DMS79 (cell line): ENCODE data around the gene SCN4B.

Experiments
- DNase-seq: peaks from one replicate; lab custom pipeline; 2025; lab: John Stamatoyannopoulos, UW

The SCN4B gene

GRCh38 chr11:118129471-118130172 lies 23.0 kb downstream of the SCN4B start:
- no peak for DNase-seq

DNA sequence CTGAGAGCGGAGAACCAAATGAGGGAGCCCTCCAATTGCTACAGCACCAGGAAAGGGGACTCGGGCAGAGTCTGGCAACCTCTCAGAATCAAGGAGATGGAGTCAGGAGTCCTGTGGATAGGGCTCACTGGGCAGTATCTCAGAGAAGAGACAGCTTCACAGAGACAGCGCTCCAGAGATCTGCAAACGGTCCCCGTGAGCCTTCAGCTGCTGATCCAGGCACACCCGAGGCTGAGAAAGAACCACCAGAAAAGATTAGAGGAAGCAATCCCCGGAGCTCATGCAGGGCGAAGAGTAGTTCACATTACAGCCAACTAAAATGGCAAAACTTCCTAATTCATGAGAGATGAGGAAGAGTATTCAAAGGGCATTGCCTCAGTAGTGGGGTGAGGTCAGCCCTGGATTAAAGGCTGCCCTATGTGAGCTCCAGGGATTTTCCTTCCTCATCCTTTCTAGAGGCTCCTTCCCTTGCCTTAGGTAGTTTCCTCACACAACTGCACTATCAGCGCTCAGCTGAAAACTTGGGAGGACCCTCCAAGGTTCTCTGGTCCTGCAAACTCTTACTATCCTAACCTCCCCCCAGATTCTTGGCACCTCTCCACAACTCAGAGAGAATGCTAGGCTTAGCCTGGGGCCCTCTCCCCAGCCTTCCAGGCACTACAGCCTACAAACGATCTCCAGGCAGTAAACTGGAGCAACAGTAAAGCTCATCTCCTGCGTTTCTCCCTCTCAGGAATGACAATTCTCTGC lies 23.7 kb downstream of the SCN4B start:
- no peak for DNase-seq

DNA sequence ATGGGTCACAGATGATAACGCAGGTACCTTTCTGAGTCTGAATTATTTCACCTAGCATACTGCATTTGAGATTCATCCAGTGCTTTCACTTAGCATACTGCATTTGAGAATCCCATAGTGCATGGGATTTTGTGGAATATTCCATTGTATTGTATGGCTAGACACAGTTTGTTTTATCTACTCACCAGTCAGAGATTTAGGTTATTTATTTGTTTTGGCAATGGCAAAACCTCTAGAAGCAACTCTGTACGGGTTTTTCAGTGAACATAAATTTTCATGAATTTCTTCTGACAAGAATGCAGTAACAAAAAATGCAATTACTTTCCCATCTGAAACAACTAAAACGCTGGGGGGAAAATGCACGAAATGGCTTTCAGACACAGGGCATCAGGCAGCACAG lies 24.3 kb downstream of the SCN4B start:
- no peak for DNase-seq

DNA sequence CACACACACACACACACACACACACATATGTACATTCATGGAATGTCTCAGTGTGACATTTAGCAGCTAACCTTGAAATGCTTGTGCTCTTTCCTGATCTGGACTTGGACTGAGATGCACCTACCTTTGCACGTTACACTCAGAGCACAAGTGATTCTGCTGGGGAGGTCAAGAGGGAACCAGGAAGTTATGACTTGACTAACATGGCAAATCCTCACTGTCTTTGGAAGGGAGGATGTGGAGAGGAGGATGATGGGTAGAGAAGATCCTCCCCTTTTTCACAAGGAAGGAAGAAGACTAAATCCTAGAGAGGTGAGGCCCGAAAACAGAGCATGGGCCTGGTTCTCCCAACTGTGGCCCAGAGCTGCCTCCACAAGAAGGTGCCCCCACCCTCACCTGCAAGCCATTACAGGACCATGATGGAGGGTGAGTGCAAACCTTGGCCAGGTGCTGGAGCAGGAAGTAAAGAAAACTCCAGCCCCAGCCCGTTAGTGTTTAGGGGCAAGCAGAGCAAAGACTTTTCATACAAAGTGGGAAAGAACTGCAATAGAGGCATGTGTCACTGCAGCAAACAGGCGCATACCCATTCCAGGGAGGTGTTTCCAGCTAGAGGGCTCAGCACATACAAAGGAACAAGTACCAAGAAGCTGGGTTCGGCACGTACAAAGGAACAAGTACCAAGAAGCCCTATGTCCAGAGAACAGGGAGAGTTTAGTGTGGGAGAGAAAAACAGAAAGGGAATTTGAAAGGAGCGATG lies 26.4 kb downstream of the SCN4B start:
- DNase-seq: no peak

GRCh38 chr11:118124929-118125535 lies 27.6 kb downstream of the SCN4B start:
- no peak for DNase-seq

DNA sequence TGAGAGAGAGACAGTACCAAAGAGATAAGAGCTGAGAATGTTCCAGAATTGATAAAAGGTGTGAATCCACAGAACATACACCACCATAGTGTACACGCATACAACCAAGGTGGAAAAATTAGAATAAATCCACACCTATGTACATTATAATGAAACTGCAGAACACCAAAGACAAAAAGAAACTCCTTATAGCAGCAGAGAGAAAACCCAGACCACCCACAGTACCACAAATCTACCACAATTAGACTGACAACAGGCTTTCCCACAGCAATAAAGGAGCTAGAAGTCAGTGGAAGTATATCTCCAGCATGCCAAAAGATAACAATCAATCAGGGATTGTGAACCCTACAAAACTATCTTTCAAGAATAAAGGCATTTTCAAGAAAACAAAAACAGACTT lies 31.8 kb downstream of the SCN4B start:
- no peak for DNase-seq

DNA sequence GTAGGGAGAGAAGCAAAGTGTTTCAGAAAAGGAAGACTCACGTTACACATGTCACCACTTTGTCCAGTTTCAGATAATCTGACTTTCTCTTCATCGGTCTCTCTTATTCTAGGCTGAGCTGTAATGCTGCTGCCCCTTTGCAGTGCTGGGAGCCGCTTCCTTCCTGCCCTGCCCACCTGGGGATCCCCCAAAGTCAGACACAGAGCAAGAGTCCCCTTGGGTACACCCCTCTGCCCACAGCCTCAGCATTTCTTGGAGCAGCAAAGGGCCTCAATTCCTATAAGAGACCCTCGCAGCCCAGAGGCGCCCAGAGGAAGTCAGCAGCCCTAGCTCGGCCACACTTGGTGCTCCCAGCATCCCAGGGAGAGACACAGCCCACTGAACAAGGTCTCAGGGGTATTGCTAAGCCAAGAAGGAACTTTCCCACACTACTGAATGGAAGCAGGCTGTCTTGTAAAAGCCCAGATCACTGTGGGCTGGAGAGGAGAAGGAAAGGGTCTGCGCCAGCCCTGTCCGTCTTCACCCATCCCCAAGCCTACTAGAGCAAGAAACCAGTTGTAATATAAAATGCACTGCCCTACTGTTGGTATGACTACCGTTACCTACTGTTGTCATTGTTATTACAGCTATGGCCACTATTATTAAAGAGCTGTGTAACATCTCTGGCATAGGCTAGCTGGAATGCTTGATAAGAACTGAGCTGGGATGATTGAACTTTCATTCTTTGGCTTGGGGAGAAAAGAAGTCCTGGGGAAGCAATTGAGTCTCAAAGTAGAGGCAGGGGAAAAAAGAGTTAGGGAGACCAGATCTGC lies 34.6 kb downstream of the SCN4B start:
- DNase-seq: no peak

DNA sequence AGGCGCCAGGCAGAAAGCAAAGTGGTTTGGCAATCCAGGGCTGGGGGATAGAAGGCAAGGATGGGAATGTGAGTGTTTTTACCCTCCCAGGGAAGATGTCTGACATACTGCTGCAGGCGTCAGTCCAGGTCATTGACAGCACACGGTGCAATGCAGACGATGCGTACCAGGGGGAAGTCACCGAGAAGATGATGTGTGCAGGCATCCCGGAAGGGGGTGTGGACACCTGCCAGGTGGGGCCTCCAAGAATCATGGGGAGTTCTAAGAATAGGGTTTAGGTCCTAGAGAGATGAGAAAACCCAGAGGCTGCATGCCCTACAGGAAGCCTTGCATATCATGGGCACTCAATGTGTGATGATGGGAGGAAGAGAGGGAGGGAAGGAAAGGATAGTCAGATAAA lies 37.6 kb downstream of the SCN4B start:
- no peak for DNase-seq

- no peak for DNase-seq
Observed at GRCh38 chr11:118114266-118114665, 38.4 kb downstream of the SCN4B start.

- DNase-seq: no peak
Observed at GRCh38 chr11:118112711-118113430, 39.8 kb downstream of the SCN4B start.

DNA sequence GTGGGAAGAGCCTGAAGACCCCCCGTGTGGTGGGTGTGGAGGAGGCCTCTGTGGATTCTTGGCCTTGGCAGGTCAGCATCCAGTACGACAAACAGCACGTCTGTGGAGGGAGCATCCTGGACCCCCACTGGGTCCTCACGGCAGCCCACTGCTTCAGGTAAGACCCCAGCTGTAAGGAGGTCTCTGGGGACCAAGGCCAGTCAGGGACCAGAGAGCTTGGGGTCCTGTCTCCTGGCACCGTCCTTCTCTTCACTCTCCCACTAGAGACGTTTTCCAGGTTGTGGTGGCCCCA lies 40.9 kb downstream of the SCN4B start:
- no peak for DNase-seq

DNA sequence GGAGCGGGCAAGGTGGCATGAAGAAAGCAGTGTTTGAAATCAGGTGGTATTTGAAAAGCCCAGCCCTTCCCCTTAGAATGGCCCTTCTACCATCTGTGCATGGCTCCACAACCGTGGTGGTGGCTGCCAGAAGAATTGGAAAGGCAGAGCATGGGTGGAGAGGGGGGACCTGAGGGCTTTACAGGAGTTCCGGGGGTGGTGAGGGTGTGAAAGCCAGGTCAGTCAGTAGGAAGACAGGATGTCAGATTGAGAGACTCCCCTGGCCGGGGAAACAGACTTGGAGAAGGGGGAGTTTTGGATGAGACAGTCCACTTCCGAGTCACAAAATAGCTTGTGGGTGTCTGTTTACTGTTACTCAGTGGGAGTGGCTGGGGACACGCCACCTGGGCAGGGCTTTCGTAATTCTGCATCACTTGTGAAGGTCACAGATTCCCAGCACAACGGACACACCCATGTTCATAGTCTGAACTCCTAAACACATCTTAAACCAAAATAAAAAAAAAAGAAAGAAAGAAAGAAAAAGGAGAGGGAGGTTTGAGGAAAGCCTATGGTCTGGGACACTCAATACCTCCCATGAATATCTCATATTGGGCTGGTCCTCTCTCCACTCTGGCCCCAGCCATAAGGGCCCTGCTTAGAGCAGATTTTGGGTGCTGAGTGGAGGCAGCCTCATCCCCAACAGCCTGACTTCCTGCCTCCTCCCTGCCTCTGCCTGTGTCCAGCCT lies 41.4 kb downstream of the SCN4B start:
- DNase-seq: no peak

DNA sequence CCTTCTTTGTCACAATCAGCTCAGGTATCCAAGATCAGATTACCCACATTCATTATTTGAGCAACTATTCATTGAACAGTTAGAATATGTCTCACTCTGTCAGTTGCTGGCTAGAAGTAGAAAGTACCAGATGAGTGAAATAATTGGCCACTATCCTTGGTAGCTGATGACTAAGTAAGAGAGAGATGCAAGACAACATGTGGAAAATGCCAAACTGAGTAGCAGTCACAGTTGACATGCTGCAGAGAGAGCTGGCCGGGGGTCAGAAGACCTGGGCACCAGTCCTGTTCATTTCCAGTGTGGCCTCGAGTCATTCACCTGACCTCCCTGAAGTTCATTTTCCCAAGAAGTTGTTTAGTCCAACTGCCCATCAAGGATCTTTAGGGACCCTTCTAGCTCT lies 43.4 kb downstream of the SCN4B start:
- no peak for DNase-seq

DNA sequence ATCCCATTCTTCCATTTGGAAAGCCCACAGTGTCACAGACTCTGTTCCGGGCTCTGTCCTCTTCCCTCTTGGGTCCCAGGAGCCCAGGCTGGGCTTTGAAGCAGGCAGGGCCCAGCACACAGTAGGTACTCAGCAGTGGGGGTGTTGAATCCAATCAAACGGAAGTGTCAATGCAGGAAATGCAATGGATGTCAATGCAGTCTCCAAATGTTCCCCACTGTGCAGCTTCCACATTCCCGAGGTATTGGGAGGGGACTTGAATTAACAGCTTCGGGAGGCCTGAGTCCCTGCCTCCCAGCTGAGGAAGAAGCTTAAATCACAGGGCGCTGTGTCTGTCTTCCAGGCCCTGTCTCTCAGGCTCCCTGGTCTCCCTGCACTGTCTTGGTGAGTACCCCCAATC lies 44.1 kb downstream of the SCN4B start:
- DNase-seq: no peak

DNA sequence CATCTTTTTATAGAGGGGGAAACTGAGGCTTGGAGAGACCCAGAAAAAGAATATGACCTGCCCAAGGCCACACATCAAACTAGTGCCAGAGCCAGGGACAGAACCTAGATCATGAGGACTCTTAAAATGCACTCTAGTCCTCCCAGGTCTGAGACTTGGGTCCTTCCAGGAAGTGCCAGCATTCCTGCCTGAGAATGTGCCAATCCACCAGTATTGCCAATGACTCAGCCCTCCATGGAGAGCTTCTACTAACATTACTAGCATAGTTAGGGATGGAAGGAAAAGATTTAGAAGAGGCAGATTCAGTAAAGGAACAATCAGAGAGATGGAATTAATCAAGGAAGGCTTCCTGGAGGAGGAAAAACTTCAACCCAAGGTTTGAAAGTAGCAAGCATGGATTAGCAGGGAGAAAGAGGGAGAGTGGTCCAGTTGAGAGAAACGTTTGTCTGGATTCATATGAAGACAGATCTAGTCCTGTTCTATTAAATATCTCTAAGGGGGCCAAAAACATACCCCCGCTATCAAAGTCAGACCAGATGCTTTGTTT lies 45.8 kb downstream of the SCN4B start:
- DNase-seq: no peak

- no peak for DNase-seq
Observed at GRCh38 chr11:118105657-118106305, 46.8 kb downstream of the SCN4B start.

DNA sequence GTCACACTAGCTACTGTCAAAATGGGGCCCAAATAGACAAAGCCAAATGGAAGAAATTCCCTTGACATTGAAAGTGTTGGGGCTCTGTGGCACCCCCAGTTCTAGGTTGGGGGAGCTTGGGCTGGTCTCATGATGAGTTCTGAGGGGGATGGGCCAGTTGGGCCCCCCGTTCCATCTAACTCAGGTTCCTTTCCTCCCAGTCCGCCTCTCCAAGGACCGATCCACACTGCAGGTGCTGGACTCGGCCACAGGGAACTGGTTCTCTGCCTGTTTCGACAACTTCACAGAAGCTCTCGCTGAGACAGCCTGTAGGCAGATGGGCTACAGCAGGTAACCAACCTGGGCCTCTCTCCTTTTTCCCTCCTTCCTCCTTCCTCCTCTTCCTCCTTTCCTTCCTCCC lies 48.1 kb downstream of the SCN4B start:
- no peak for DNase-seq

GRCh38 chr11:118102721-118103261 lies 49.8 kb downstream of the SCN4B start:
- no peak for DNase-seq

- DNase-seq: no peak
Observed at GRCh38 chr11:118100691-118101232, 51.9 kb downstream of the SCN4B start.
